GM19452 (cell line): ENCODE measurements around the gene HRK.
"Not testable (repeated sequence)": the region's sequence is repeated elsewhere in the genome, so short reads cannot be mapped to it uniquely, and the experiment has no call there.

Experiments used
- ATAC-seq: cut with Tn5 transposase; IDR thresholded peaks from one replicate; pipeline ENCODE4 v1.9.1; 2021; ENCODE audit not compliant: unreplicated experiment

The HRK gene

DNA sequence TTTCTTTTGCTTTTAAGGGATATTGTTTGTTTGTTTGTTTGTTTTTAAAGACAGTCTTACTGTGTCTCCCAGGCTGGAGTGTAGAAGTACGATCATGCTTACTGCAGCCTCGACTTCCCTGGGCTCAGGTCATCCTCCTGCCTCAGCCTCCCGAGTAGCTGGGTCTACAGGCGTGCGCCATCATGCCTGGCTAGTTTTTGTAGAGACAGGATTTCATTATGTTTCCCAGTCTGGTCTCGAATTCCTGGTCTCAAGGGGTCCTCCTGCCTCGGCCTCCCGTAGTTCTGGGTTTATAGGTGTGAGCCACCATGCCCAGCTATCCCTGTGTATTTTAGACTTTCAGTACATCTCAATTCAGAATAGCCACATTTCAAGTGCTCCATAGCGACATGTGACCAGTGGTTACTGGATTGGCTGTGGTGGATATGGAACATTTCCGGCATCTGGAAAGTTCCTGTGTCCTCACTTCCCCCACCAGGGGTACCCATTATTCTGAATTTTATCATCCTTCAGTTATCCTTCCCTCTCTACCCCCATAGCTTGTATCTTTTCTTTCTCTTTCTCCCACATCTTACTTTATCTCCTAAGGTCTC lies 61.1 kb downstream of the HRK start:
- no peak for ATAC-seq

DNA sequence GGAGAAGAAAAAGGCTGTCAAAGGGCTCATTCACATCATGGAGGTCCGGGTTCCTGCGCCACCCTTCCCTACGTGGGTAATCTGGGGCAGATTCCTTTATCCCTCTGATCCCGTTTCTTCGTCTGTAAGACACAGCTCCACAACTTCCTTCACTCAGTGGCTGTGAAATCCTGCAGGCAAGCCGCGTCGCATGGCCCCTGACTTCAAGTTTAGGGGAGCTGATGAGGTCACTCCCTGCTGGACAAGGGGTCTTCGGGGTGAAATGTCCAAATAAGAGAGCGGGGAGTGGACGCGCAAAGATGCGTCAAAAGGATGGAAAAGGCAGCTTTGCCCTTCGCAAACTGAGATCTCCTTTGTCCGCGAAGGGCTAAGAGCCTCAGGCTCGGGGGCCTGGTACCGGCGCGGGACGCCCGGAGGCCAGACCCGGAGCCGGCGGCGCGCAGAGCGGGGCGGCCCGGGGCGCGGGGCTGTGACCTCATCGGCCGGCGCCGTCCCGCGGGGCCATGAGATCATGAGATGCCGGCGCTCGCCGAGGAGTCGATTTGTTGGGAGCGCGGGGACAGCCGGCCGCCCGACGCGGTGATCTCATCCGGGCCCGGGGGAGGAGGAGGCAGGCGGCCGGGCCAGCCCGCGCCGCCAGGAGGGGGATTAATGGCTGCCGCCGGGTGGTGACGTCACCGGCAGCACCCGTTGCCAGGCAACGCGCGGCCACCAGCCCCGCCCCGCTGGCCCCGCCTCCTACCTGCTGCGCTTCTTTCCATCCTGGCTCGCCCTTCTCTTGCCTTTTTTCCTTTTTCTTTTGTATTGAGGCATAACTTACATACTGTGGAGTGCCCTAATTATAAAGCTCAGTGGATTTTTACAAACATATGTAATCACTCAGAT lies 62.1 kb downstream of the HRK start:
- ATAC-seq: peak; percentile 88

DNA sequence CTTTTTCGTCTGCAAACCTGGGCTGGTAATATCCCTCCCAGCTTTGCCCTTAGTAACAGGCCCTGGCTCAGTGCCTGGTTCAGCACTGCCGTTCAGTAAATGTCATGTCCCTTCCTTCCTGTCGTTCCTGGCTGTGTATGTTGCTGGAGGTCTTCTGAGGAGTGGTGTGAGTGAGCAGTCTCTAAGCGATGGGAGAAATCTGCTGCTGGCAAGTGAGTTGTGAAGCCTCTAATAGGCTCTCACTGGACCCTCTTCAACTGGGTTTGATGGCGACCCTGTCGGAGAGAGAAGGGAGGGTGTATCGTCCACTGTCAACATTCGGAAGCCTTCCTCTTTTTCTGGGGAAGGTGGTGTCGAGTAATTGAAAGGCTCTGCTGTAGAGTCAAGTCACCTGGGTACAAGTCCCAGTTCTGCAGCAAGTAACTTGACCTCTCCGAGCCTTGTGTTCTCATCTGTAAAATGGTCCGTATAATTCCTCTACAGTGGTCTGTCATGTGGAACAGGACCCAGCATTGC lies 62.8 kb downstream of the HRK start:
- no peak for ATAC-seq

DNA sequence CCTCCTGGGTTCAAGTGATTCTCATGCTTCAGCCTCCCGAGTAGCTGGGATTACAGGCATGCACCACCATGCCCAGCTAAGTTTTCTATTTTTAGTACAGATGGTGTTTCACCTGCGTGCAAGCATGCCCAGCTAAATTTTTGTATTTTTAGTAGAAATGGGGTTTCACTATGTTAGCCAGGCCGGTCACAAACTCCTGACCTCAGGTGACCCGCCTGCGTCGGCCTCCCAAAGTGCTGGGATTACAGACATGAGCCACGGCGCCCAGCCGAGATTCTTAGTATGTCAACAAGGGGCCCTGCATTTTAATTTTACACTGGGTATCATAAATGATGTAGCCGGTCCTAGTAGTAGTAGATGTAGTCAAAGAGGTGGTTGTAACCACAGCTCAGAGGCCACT lies 66.5 kb downstream of the HRK start:
- not testable (repeated sequence) for ATAC-seq

DNA sequence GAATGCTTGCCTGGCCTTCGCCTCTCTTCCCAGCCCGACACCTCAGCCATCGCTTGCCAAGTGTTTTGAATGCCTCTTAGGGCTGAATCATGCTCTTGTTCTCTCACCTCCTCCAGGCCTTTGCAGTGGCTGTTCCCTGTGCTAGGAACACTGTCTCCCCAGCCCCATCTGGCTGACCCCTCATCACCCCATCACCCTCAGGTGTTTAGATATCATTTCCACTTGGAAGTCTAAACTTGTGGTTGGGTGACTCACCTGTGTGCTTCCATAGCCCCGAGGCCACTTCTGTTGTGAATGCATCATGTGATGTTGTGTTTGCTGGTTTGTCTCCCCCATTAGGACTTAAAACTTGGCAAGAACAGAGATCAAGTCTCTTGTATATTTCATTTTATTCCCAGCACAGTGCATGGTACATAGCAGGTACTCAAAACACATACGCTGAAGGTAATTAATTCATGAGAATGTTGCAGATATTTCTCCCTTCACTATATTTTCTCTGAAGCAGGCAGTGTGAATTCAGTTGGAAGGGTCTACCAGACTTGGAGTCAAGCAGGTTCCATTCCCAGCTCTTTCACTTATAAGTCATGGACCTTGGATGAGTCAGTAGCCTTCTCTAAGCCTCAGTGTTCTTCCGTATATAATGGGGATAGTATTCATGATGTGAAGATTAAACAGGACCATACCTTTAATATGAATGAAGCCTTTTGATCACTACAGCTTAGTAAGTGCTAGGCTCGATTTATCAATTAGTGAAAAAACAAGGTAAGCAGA lies 67.8 kb downstream of the HRK start:
- ATAC-seq: no peak

DNA sequence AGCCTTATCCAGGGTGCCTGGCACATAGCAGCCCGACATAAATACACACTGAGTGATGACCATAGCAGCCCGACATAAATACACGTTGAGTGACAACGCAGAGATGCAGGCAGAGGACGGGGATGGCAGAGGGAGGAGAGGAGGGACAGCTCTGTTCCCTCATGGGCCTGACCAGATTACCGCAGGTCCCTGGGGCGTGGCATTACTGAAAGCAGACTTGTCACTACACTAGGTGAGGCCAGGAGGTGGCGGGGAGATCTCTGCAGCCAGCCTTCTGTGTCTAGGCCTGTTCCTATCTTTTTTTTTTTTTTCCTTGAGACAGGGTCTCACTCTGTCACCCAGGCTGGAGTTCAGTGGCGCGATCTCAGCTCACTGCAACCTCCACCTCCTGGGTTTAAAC lies 69.0 kb downstream of the HRK start:
- no peak for ATAC-seq

DNA sequence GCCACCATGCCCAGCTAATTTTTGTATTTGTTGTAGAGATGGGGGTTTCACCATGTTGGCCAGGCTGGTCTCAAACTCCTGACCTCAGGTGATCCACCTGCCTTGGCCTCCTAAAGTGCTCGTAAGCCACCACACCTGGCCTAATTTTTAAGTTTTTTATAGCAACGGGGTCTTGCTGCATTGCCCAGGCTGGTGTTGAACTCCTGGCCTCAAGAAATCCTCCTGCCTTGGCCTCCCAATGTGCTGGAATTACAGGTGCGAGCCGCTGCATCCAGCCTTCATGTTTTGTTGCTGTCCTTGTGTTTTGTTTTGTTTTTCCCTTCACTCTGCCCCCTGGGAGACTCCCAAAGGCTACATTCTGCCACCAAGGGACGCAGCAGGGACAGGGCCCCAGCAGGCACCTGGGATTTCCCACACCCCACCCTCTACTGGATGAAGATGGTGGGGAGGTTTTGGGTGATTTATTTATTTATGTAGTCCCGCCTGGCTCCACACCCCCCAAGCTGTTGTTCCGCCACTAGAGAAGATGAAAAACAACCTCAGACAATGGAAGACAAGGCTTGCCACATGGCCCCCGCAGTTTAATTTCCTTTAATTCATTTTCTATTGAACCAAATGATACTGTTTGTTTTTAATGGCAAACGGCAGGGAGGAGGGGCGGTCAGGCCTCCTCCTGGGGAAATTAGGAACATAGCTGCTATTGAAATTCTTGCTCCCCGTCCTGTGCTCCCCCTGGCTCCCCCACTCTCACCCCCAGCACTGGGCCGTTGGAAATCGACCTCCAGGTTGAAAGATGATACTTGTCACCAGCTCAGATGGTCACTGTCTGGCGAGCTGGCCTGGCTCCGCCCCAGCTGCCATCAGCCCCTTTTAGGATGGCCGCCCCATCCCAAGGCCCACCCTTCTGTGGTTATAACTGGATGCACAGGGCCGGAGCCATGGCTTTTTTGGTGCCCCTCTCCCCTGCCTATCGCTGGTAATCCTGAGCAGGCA lies 72.8 kb downstream of the HRK start:
- no peak for ATAC-seq

DNA sequence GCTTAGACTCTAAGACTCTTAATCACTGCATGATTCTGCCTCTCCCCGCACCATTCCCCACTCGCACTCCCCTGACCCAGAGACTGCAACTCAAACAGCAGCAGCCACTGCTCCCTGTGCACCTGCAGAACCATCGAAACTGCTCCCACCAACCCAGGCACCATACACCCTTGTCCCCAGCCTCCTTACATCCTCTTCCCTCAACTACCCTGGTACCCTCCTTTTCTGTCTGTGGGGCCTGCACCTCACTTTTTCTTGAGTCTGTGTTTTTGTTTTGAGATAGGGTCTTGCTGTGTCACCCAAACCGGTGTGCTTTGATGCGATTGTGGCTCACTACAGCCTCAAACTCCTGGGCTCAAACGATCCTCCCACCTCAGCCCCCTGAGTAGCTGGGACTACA lies 73.7 kb downstream of the HRK start:
- ATAC-seq: no peak

DNA sequence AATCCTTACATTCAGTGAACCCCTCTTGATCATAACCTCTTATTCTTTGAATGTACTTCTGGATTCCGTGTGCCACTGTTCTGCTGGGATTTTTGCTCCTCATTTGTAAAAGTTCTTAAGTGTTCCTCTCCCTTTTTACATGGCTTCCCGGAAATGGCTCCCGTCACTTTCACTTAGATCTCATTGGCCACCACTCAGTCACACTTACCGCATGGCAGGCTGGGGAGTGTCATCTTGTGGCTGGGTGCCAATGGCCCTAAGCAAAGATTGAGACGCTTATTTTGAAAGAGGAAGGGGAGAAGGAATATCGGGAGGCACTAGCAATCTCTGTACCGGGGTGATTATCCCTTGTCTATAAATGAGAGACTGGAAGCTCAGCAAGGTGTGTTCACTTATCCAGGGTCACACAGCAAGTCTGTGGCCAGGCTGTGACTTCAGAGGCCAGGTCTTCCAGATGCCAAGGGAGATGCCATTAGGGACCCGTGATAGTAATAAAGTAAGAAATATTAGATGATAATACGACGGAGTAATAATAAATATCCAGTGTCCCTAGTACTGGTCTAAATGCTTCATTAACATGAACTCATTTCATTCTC lies 74.3 kb downstream of the HRK start:
- ATAC-seq: no peak
